Fibroblast of lung (primary cell): ENCODE measurements around the gene VARS2. TPM values are rescaled to one million over a fixed set of nuclear protein-coding genes. Genes with fewer than 3 reads are reported as not detected.
A peak's percentile ranks its signal among the peaks of the same experiment; 100 is the strongest.

ENCODE experiments used
- DNase-seq, 2 donors: peaks; one replicate each; pipeline versions ENCODE4 v3.0.0 to v3.0.0-alpha.2; 2010; ENCODE audit warnings: low read depth in 2 of 2
- H2AFZ ChIP-seq: 2 replicates; pipeline ENCODE4 v1.5.1; 2012; ENCODE audit warnings: low read length, control low read depth, inconsistent platforms
- H3K27ac ChIP-seq: 2 replicates; pipeline ENCODE4 v1.5.1; 2011; ENCODE audit warnings: low read length, control low read depth; ENCODE audit not compliant: insufficient read depth
- H3K27me3 ChIP-seq: 2 replicates; pipeline ENCODE4 v1.5.1; 2011; ENCODE audit warnings: mild to moderate bottlenecking, low read length; ENCODE audit not compliant: control insufficient read depth, insufficient read depth
- H3K36me3 ChIP-seq: 2 replicates; pipeline ENCODE4 v1.5.1; 2011; ENCODE audit warnings: low read length; ENCODE audit not compliant: control insufficient read depth, insufficient read depth
- H3K4me1 ChIP-seq: 2 replicates; pipeline ENCODE4 v1.5.1; 2011; ENCODE audit warnings: low read length; ENCODE audit not compliant: control insufficient read depth, insufficient read depth; ENCODE audit errors: extremely low read depth
- H3K4me2 ChIP-seq: 2 replicates; pipeline ENCODE4 v1.5.1; 2011; ENCODE audit warnings: low read length, control low read depth; ENCODE audit not compliant: insufficient read depth; ENCODE audit errors: extremely low read depth
- H3K4me3 ChIP-seq, 4 experiments: fragments of 200-600 bp in 1 of 4; sonication (generic) in 1 of 4; replicated peaks in 1 of 4; 2 replicates each; pipeline ENCODE4 v1.5.1; 2011 to 2016; ENCODE audit warnings: low read length in 4 of 4, low read depth in 3 of 4, mild to moderate bottlenecking in 3 of 4, control low read depth in 2 of 4, inconsistent platforms in 1 of 4, mixed read lengths in 1 of 4; ENCODE audit not compliant: insufficient read depth in 1 of 4; ENCODE audit errors: control extremely low read depth in 1 of 4
- H3K79me2 ChIP-seq: 2 replicates; pipeline ENCODE4 v1.5.1; 2012; ENCODE audit warnings: mild to moderate bottlenecking, low read length, inconsistent platforms; ENCODE audit not compliant: control insufficient read depth, insufficient read depth
- H3K9ac ChIP-seq: 2 replicates; pipeline ENCODE4 v1.5.1; 2011; ENCODE audit warnings: mild to moderate bottlenecking, low read length, control low read depth; ENCODE audit not compliant: insufficient read depth
- H3K9me3 ChIP-seq: 2 replicates; pipeline ENCODE4 v1.5.1; 2012; ENCODE audit warnings: low read depth, low read length; ENCODE audit not compliant: control insufficient read depth, insufficient read depth
- H4K20me1 ChIP-seq: 2 replicates; pipeline ENCODE4 v1.5.1; 2011; ENCODE audit warnings: low read length; ENCODE audit not compliant: control insufficient read depth, insufficient read depth; ENCODE audit errors: extremely low read depth
- EZH2 ChIP-seq: IDR thresholded peaks from 2 replicates; pipeline ENCODE4 v1.5.1; 2012; ENCODE audit warnings: low read length, control low read depth, mild to moderate bottlenecking; ENCODE audit errors: missing control alignments
- polyA plus RNA-seq, 2 donors: library from polyadenylated mRNA; depleted of rRNA in 1 of 2; stranded (reverse) in 1 of 2; unstranded in 1 of 2; fragments of >200 nt; gene quantifications; 2 replicates each; pipeline ENCODE4 v1.2.1, GENCODE V29; 2011 to 2012; ENCODE audit warnings: missing spikeins in 1 of 2
- total RNA-seq: library from RNA; depleted of rRNA; stranded (reverse); fragments of >200 nt; gene quantifications from 2 replicates; pipeline ENCODE4 v1.2.1, GENCODE V29; 2014
- TF ChIP-seq, protein P1 (sequence below), 2 donors: IDR thresholded peaks in 1 of 2; conservative IDR thresholded peaks in 1 of 2; 1 replicate in 1 of 2; 2 replicates in 1 of 2; pipeline ENCODE4 v1.5.1; 2011 to 2012; ENCODE audit warnings: low read length in 2 of 2, control low read depth in 1 of 2, inconsistent platforms in 1 of 2, low read depth in 1 of 2, mild to moderate bottlenecking in 1 of 2

Gene VARS2
- total and polyA plus RNA-seq, 2 donors (not counting 1 experiment from before 2014, with no cell fraction given): 6.8 to 20.5 TPM

DNA sequence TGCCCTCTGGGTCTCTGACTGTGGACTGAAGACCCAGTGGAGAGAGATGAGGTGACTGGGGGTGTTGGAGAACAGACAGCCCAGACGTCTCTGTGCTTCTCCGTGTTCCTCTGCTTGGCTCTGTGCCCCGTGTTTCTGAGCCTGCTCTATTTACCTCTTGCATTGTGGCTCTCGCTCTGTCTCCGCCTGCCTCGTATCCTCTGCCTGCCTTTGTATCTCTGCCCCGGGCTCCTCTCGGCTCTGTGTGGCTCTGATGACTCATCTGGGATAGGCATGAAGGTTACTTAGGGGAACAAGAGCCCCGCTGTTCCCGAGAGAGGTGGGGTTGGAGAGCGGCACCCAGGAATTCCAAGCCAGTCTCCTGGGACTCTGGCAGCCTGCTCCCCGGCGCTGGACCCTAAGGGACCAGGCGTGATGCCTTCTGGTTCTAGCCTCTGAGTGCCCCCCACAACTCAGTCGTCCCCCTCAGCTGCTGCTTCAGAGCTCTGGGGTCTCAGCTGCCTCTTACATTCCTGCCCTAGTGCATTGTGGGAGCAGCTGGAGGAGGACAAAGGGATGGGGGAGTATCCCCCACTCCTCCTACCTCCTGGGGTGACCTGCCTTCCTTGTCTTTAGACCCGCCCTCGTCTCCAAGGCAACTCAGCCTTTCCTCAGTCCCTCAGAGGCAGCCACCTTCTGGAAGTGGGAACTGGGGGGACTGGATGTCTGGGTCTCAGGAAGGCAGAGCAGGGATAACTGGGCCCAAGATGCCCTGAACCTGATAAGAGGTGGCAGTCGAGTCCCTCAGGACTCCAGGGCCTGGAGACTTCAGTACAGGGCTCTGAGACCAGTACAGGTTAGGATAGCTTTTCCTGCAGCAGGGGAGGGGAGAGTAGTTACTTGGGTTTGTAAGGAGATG is 27.8 kb upstream of the VARS2 start:
- H3K79me2 ChIP-seq: no peaks in the 10 kb centered on the region
- H3K27me3 ChIP-seq: no peaks in the 10 kb centered on the region
- H3K4me2 ChIP-seq: peak overlapping the region; percentile 83
- H2AFZ ChIP-seq: peak overlapping the region; percentile 24
- TF ChIP-seq, protein P1, sequence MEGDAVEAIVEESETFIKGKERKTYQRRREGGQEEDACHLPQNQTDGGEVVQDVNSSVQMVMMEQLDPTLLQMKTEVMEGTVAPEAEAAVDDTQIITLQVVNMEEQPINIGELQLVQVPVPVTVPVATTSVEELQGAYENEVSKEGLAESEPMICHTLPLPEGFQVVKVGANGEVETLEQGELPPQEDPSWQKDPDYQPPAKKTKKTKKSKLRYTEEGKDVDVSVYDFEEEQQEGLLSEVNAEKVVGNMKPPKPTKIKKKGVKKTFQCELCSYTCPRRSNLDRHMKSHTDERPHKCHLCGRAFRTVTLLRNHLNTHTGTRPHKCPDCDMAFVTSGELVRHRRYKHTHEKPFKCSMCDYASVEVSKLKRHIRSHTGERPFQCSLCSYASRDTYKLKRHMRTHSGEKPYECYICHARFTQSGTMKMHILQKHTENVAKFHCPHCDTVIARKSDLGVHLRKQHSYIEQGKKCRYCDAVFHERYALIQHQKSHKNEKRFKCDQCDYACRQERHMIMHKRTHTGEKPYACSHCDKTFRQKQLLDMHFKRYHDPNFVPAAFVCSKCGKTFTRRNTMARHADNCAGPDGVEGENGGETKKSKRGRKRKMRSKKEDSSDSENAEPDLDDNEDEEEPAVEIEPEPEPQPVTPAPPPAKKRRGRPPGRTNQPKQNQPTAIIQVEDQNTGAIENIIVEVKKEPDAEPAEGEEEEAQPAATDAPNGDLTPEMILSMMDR (conservative IDR thresholded peaks at IDR 0.05 in 1 of 2, IDR thresholded peaks at IDR 0.05 in 1 of 2; ENCODE audit: low read depth in 1 of 2, low read length in 2 of 2): no peak
- no peak for TF ChIP-seq EZH2
- peak overlapping the region; percentile 44 to 81 (median 60) for H3K4me3 ChIP-seq
- peaks cover 23% of the 10 kb centered on the region for H3K4me1 ChIP-seq
- H3K9ac ChIP-seq: peak overlapping the region; percentile 13
- no peak overlapping the region for H3K27ac ChIP-seq
- no peaks in the 10 kb centered on the region for H3K9me3 ChIP-seq
- no peaks in the 10 kb centered on the region for H4K20me1 ChIP-seq
- peak; percentile 52 to 79 for DNase-seq
- no peaks in the 10 kb centered on the region for H3K36me3 ChIP-seq

GRCh38 chr6:30886897-30887255 is 27.2 kb upstream of the VARS2 start:
- DNase-seq: no peak
- no peak overlapping the region for H2AFZ ChIP-seq
- TF ChIP-seq EZH2: no peak
- TF ChIP-seq, protein P1 (conservative IDR thresholded peaks at IDR 0.05 in 1 of 2, IDR thresholded peaks at IDR 0.05 in 1 of 2; ENCODE audit: low read depth in 1 of 2, low read length in 2 of 2): no peak
- no peaks in the 10 kb centered on the region for H3K79me2 ChIP-seq
- no peak overlapping the region for H3K4me2 ChIP-seq
- H3K27ac ChIP-seq: no peak overlapping the region
- H3K27me3 ChIP-seq: no peaks in the 10 kb centered on the region
- H3K4me3 ChIP-seq: peak overlapping the region in 1 of 4 experiments; percentile 81
- no peaks in the 10 kb centered on the region for H4K20me1 ChIP-seq
- H3K9me3 ChIP-seq: no peaks in the 10 kb centered on the region
- no peaks in the 10 kb centered on the region for H3K36me3 ChIP-seq
- no peak overlapping the region for H3K9ac ChIP-seq
- peaks cover 21% of the 10 kb centered on the region for H3K4me1 ChIP-seq

DNA sequence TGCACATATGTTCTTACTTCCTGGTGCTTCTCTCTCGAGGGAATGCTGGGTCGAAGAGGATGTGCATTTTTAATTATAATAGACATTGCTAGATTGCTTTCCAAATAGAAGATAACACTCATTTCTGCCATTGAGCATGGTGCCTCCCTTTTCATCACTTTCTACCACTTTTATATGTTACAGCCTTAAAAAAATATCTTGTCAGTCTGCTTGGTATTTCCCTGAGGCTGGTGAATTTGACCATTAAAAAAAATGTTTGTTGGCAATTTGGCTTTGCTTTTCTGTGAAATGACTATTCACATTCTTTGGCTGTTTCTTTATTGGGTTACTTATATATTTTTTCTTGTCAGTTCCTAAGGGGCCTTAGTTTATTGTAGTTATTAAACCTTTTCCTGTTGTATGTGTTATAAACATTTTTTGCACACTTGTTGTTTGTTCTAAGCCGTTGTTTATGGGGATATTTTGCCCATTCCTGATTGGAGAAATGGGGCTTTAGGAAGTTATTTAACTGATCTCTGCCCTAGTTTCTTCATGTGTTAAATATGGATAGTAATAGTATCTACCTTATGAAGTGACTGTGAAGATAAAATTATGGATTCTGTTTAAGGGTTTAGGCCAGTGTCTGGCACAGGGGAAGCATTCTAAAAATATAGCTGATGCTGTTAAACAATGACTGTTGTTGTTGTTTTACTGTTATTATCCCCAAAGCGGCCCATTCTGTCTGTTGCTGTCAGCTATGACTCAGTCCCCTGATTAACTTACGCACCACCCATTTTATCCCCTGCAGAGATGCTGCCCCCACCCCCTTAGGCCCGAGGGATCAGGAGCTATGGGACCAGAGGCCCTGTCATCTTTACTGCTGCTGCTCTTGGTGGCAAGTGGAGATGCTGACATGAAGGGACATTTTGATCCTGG is 25.9 kb upstream of the VARS2 start:
- H3K4me3 ChIP-seq: no peak overlapping the region

More for the DNA sequence above, 25.9 kb upstream of the VARS2 start:
- Histone ChIP-seq H3K36me3 (peaks cover 3% of the 10 kb centered on the region), H3K27ac (no peak overlapping the region), H3K4me1 (peaks cover 13% of the 10 kb centered on the region), H3K9me3 (no peaks in the 10 kb centered on the region), H2AFZ (no peak overlapping the region), H3K27me3 (no peaks in the 10 kb centered on the region), H4K20me1 (no peaks in the 10 kb centered on the region), H3K79me2 (no peaks in the 10 kb centered on the region), H3K4me2 (no peak overlapping the region), H3K9ac (no peak overlapping the region)
- DNase-seq: peak; percentile 33 to 61
- TF ChIP-seq, protein P1 (conservative IDR thresholded peaks at IDR 0.05 in 1 of 2, IDR thresholded peaks at IDR 0.05 in 1 of 2; ENCODE audit: low read depth in 1 of 2, low read length in 2 of 2): no peak
- TF ChIP-seq EZH2: no peak
